ENCODE results near the gene PPP2CA. TPM values are rescaled to one million over a fixed set of nuclear protein-coding genes. Genes with fewer than 3 reads are reported as not detected.

The PPP2CA gene
- 53.3 and 59.3 TPM in 2 replicates for total RNA-seq

GRCh38 chr5:134225780-134226440 is at the start of gene PPP2CA:
Gene PPP2CA, minus strand, starts transcription at chr5:134226073. Its CDS starts 212 bp downstream, at chr5:134225861.

DNA sequence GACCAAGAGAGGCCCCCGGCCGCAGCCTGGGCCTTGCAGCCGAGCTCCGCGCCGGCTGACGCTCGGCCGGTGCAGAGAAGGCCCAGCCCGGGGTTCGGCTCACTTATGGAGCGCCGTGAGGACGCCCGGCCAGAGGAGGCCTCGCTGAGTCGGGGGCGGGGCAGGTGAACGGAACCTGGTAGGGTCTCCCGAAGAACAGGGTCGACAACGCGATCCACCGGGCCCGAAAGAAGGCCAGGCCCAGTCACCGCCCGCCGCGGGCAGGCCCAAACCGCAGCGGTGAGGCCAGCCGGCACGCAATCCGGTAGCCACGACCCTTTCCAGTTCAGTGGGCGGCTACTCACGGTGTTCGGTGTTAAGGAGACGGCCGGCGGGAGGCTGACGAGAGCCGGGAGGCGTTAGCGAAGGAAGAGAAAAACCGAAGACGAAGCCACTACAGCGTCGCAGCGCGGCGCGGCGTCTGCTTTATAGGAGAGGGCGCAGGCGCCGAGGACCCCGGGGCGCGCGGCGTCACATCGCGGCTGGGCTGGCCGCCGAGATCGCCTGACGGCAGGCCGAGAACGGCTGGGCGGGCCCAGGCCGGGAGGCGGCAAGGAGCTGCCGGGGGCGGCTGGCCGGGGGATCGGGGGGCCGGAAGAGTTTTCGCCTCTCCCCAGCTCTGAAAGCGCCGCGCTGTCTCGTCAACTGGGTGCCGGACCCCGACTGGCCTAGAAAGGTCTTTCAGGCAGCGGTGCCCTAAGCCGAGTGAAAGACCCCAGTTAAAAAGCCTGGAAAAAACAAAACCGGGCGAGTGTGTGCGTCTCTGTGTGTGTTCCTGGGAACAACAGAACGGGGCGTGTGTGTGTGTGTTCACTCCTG is 49.1 kb downstream of the PPP2CA start, which contains the start of gene SKP1:
TSS of gene SKP1 (minus strand) at position 440 of the 858 bp plus-strand sequence. CDS start 2,928 bp downstream, outside the sequence.

Other genes starting within 250 kb of the PPP2CA start
- 182 and 284 TPM in 2 replicates for gene VDAC1, start 221.1 kb downstream of the PPP2CA start, total RNA-seq
- gene TCF7, start 111.4 kb downstream of the PPP2CA start, total RNA-seq = 0.09 and 0.11 TPM in 2 replicates
- 166 and 255 TPM in 2 replicates for gene SKP1, start 49.1 kb downstream of the PPP2CA start, total RNA-seq
- gene CDKL3, start 141.1 kb upstream of the PPP2CA start, total RNA-seq = 0.22 and 0.69 TPM in 2 replicates
- gene UBE2B, start 145.5 kb upstream of the PPP2CA start, total RNA-seq = 16.6 and 27.0 TPM in 2 replicates
- gene CDKN2AIPNL, start 185.8 kb upstream of the PPP2CA start, total RNA-seq = 41.7 and 43.7 TPM in 2 replicates